Ishikawa (cell line): ENCODE measurements around the gene CLEC14A.

Experiments used
- CEBPB ChIP-seq: IDR thresholded peaks from 2 replicates; pipeline ENCODE4 v1.6.1; 2012
- CREB1 ChIP-seq: IDR thresholded peaks from 2 replicates; pipeline ENCODE4 v1.6.1; 2012; ENCODE audit warnings: low read depth
- EGR1 ChIP-seq: IDR thresholded peaks from 2 replicates; pipeline ENCODE4 v1.6.1; 2012
- EP300 ChIP-seq: IDR thresholded peaks from 2 replicates; pipeline ENCODE4 v1.6.1; 2012; ENCODE audit warnings: borderline replicate concordance
- FOXM1 ChIP-seq: IDR thresholded peaks from 2 replicates; pipeline ENCODE4 v1.6.1; 2012; ENCODE audit warnings: low read depth, borderline replicate concordance
- MAX ChIP-seq: IDR thresholded peaks from 2 replicates; pipeline ENCODE4 v1.6.1; 2012
- NFIC ChIP-seq: IDR thresholded peaks from 2 replicates; pipeline ENCODE4 v1.6.1; 2012
- RAD21 ChIP-seq: IDR thresholded peaks from 2 replicates; pipeline ENCODE4 v1.6.1; 2012; ENCODE audit warnings: low read depth
- REST ChIP-seq: IDR thresholded peaks from 2 replicates; pipeline ENCODE4 v1.6.1; 2012; ENCODE audit warnings: low read depth, mild to moderate bottlenecking
- TAF1 ChIP-seq: IDR thresholded peaks from 2 replicates; pipeline ENCODE4 v1.6.1; 2012; ENCODE audit warnings: low read depth, mild to moderate bottlenecking
- TCF12 ChIP-seq: IDR thresholded peaks from 2 replicates; pipeline ENCODE4 v1.6.1; 2012; ENCODE audit warnings: low read depth
- TEAD4 ChIP-seq: IDR thresholded peaks from 2 replicates; pipeline ENCODE4 v1.6.1; 2012
- USF1 ChIP-seq: IDR thresholded peaks from 2 replicates; pipeline ENCODE4 v1.6.1; 2012
- YY1 ChIP-seq: IDR thresholded peaks from 2 replicates; pipeline ENCODE4 v1.6.1; 2012; ENCODE audit warnings: low read depth
- ZBTB7A ChIP-seq: IDR thresholded peaks from 2 replicates; pipeline ENCODE4 v1.6.1; 2012; ENCODE audit warnings: low read depth

The CLEC14A gene

DNA sequence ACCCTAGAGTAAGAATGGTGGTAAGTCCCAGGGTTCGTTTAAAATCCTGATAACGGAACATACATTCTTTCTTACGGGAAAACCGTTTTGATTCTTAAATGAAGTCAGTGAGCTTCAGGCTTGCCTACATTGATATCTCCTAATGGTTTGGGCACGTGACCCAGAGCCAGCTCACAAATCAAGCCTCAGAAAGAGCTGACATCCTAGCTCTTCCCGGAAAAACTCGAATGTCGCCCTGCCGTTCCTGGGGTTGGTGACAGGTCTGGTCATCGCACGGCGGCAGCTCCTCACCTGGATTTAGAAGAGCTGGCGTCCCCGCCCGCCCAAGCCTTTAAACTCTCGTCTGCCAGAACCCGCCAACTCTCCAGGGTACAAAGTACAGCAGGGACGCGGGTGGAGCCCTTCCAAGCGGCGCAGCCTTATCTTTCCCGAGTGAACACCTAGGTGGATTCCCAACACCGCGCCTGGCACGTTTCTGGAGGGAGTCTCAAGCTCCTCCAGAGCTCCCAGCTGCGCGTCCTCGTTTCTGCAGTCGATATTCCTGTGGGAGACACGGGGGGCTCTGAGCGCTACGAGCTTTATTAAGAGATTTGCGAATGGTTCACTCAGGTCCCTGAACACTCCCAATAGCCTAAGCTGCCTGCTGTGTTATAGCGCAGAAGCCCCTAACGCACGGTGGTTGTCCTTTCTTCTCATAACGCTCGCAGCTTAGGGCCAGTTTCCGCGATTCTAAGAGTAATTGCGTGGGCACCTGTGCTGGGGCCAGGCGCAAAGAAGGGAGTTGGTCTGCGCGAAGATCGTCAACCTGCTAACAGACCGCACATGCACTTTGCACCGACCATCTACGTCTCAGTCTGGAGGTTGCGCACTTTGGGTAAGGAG lies 47.9 kb downstream of the CLEC14A start, which contains the start of gene SSTR1:
Gene SSTR1, plus strand, starts transcription at position 169 of the 882 bp plus-strand sequence. CDS start 1,486 bp downstream, outside the sequence.
- no peak for TF ChIP-seq FOXM1
- no peak for TF ChIP-seq YY1
- no peak for TF ChIP-seq TCF12
- TF ChIP-seq TAF1: no peak
- no peak for TF ChIP-seq ZBTB7A
- no peak for TF ChIP-seq USF1

DNA sequence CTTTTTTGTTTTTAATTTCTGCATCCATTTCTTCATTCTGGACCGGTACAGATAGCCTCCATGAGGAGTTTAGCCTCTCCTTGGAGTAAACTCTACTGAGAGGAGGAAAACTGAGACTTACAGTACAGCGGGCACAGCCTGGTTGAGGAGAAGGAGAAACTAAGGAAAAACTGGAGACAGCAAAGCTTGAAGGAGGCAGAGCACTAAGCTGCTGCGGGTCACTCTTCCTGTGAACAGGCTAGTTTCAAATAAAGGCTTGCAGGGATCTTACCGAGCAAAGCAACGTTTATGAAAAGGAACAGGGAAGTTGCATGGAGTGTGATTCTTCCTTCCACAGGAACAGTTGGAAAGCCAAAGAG lies 48.5 kb downstream of the CLEC14A start:
- TF ChIP-seq EGR1: no peak
- no peak for TF ChIP-seq CREB1
- no peak for TF ChIP-seq YY1

DNA sequence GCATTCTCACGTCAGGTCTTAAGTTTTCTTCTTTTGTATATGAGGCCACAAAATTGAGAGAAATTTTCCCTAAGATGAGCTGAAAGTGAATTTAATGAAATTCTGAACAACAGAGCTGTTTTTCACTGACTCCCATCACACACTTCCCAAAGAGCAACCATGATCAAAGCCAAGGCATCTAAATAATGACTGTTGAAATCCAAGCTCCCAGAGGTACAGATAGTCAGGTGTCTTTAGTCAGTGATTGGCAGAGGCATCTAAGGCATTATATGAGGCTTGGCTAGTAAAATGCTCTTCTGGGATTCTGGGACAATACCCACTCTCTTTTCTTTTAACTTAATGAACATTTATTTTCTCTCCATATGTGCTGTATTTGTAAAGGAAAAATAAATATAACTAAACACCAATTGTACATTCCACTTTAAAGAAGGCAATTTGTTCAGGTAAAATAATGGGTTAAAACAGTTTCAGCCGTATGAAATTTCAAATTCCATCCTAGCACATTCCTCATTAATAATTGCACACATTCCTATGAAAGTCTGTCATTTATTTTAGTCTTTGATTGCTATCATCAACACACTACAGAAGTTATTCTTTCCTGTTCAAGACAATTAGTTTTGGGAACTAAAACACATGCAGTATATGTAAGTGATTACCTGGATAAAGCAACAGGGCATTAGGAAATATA lies 49.1 kb downstream of the CLEC14A start:
- TF ChIP-seq RAD21: no peak
- no peak for TF ChIP-seq FOXM1
- TF ChIP-seq CEBPB: no peak
- no peak for TF ChIP-seq TEAD4
- TF ChIP-seq REST: no peak
- TF ChIP-seq TCF12: no peak
- no peak for TF ChIP-seq USF1
- no peak for TF ChIP-seq ZBTB7A
- no peak for TF ChIP-seq EGR1

GRCh38 chr14:38205949-38206665 lies 49.8 kb downstream of the CLEC14A start:
- TF ChIP-seq RAD21 (no peak), REST (no peak), MAX (no peak), CREB1 (no peak), USF1 (no peak), CEBPB (no peak), TEAD4 (no peak)

- TF ChIP-seq TAF1: no peak
- no peak for TF ChIP-seq MAX
- TF ChIP-seq TEAD4: no peak
- TF ChIP-seq NFIC: no peak
- TF ChIP-seq CREB1: no peak
Measured at GRCh38 chr14:38205119-38205813, 50.6 kb downstream of the CLEC14A start.

- TF ChIP-seq EGR1 (no peak), TAF1 (no peak), MAX (no peak), ZBTB7A (no peak), REST (no peak), USF1 (no peak), CEBPB (no peak), NFIC (no peak), EP300 (no peak), FOXM1 (no peak), CREB1 (no peak), TEAD4 (no peak), RAD21 (no peak), YY1 (no peak)
Measured at GRCh38 chr14:38204719-38205115, 51.2 kb downstream of the CLEC14A start.
